Hematopoietic multipotent progenitor cell treated with erythropoietin and hydrocortisone succinate and interleukin-3 and kit ligand, for 15 days (in vitro differentiated cells): ENCODE results near the gene TBC1D9B.

Source experiments
- DNase-seq: peaks from one replicate; pipeline ENCODE4 v3.0.0-alpha.2; 2015; ENCODE audit warnings: low spot score

TBC1D9B gene

DNA sequence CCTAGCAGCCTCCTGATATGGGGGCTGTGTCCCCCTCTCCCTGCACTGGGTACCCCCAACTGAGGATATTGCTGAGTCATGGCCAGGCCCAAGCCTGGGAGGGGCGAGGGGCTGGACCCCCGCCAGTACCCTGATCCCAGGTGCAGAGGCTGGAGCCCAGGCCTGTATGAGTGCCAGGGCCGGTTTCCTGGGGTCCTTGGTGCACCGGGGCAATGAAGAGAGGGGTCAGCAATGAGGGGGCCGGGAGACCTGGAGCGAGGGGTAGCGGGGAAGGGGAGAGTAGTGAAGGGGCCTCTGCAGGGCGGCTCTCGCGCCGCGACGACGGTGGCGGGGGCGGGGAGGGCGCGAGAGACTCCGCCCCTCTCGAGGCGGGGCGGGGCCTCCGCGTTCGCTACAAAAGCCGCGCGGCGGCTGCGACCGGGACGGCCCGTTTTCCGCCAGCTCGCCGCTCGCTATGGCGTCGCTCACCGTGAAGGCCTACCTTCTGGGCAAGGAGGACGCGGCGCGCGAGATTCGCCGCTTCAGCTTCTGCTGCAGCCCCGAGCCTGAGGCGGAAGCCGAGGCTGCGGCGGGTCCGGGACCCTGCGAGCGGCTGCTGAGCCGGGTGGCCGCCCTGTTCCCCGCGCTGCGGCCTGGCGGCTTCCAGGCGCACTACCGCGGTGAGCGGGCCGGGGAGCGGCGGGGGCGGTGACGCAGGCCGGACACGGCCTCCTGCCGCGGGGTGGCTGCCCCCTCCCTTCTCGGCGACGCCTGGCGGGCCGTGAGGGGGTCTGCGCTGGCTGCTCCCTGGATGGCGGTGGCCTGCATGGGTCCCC lies 87.0 kb downstream of the TBC1D9B start, which contains the start of gene SQSTM1:
Gene SQSTM1, plus strand, starts transcription at position 423 of the 815 bp plus-strand sequence. Its CDS starts 32 bp downstream, at position 455.
- DNase-seq = peak; percentile 85

DNA sequence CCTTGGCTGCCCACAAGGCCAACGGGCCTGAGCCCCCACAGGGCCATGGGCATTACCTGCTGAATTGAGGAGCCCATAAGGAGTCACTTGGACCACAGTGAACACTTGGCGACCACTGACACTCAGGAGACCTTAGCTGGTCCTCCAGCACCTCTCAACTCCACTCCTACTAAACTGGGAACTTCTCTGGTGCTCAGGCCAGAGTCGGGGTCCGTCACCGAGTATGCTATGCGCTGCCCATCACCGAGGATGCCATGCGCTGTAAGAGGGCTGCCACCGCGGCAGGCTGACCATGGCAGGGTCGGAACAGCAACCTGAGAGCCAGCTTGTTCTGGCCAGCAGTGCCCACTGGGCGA lies 87.6 kb downstream of the TBC1D9B start:
- DNase-seq = no peak

DNA sequence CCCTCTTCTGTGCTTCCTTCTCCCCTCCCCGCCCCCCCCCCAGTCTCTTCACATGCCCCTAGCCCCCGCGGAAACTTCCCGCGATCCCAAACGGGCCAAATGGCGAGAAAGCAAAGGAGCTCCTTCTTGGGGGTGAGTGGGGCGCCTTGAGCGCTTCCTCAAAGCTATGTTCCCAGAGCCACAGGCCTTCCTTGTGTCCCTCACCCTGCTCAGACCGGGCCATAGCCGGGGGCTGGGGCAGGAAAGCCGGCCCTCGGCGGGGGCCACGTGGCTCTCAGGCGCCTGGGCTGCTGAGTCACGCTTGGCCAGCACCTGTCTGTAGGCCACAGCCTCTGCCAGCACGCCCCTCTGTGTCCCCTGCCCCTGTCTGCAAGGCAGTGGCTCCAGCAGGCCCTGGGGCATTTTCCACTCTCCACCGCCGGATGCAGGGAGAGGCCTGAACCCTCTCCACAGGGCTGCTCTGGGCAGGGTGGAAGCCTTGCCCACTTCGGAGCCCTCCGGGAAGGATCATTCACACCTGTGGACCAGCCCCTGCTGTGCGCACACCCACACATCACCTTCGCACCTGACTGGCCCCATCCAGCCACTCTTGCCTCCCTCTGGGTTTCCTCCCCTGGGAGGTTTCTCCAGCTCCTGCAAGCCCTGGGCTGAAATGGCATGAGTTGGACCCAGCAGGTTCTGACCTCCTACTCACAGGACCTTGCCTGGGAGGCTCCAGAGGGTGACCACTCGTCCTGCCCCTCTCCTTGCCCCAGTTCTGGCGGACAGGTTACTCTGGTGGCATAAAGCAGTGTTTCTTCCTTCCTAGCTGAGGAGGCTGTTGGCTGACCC lies 88.2 kb downstream of the TBC1D9B start:
- peak; percentile 10 for DNase-seq

DNA sequence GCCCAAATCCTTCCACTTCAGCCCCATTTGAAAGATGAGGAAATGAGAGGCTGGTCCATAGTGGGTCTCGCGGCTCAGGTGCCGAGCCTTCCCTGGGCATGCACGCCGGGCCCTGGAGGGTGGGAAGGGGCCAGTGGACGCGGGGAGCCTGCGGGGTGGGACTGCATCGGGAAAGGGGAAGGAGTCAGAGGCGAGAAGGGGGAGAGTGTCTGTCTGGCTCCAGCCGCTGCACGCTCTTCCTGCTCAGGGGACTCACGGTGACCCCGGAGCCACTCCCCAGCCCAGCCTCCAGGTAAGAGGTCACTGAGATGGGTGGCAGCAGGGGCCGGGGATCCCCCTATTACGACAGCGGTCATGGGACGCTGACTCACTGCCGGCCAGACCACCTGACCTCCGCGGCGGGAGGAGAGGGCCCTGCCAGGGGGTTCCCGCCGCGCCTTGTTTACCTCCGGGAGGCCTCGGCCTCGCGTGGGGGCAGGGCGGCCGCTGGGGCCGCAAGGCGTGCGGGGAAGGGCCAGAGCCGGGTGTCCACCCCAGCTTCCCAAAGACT lies 88.9 kb downstream of the TBC1D9B start:
- peak; percentile 40 for DNase-seq

DNA sequence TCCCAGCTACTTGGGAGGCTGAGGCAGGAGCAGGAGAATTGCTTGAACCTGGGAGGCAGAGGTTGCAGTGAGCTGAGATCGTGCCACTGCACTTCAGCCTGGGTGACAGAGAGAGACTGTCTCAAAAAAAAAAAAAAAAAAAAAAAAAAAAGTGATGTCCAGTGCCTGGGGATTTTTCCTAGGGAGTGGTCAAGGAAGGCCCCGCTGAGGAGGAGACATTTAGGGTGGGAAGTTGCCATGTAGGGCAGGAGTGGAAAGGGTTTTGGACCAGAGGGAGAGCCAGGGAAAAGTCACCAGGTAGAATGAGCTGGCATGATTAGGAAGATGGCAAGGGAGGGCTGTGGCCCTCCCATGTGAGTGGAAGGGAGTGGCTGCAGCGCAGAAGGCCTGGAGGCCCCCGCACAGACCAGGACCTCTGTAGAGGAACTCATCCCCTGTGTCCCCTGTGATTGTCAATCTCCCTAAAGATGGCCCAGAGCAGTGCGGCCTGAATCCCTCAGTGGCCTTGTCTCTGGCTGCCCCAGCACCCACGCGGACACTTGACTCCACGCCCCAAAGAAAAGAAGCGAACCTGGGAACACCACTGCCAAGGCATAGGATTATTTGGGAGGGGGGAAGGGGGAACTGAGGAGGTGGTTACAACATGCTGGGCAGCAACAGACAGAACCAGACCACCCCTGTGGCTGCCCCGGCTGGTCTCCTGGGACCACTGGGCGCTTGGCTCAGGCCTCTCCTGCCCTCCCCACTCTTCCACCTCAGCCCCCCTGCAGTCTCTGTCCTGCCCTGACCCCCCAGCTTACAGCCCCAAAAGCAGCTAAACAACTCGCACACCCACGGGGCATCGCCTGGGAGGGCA lies 89.6 kb downstream of the TBC1D9B start:
- DNase-seq = no peak

DNA sequence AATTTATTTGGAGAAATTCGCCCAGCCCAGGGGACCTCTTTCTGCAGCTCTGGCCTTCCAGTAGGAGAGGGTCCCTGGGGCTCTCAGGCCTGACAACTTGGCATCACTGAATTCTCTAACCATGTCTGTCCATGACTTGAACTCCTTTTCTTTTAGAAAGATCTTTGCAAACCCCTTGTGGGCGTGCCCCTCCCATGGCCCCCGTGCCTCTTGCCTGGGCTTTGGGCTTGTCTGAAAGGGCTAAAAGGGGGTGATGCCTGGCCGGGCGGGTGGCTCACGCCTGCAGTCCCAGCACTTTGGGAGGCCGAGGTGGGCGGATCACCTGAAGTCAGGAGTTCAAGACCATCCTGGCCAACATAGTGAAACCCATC lies 90.2 kb downstream of the TBC1D9B start:
- no peak for DNase-seq

DNA sequence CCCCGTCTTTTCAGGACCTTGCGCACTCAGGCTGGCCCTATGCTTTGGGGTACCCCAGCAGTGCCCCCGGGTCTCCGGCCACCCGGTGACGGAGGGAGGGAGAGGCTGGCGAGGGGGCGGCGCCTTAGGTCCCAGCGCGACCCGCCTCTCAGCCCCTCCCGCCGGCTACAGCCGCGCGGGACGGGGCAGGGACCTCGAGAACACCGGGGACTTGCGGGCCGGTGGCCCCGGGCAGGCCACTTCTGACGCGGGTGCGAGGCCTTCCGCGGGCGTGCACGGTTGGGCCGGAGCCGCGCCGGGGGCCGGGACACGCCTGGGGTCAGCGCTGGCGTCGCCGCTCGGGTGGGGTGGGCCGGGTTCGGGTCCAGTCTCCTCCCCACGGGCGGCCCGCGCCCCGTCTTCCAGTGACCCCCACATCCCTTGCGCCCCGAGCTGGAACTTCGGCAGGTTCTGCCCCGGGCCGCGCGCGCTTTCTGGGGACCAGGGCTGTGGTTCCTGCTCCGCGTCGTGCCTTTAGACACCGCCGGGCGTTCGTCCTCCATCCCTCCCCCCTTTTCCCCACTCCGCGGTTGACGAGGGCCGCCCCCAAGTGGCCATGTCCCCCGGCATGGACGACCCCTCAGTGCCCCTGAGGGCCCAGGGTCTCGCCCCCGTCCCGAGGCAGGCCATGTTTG lies 90.8 kb downstream of the TBC1D9B start:
- no peak for DNase-seq

DNA sequence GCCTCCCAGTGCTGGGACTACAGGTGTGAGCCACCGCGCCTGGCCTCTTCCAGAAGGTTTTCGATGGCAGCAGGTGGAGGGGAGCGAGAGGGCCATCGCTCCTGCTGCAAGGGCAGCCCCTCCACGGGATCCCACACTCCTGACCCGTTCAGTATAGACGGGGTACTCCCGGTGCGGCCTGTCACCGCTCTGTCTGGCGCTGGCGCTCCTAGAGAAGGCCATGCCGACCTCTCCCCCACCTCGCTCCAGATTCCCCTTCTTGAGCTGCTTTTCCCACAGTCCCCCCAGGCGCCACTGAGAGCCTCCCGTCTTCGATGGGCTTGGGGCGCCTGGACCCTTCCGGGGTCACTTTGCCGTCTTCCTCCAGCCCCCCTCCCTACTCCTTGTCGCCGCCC lies 91.3 kb downstream of the TBC1D9B start:
- no peak for DNase-seq

DNA sequence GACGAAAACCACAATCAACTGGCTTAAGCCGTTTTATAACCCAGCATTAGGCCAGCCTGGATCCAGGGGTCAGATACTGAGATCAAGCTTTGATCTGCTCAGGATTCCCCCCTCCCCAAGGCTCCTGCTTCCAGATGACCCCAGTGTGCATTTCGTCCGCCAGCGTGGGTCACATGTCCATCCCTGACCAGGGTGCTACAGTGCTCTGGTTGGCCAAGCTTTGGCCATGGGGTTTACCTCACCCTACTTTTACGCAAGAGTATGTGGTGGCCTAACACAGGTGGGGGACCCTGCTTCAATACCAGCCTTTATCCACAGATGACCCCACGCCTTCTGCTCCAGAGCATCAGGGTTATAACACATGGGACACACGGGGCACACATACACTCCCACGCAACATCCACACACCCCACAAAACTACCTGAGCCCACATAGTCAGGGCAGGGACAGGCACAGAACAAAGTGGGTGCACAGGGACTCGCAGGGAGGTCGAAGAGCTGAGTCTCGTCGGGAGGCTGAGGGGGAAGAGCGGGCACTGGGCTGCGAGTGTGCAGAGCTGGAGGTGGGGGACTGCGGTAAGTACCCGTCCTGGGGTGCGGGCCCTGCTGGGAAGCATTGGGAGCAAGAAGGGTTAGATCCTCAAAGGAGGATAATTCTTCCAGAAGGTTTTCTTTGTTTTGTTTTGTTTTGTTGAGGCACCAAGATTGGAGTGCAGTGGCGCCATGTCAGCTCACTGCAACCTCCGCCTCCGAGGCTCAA lies 92.0 kb downstream of the TBC1D9B start:
- no peak for DNase-seq

DNA sequence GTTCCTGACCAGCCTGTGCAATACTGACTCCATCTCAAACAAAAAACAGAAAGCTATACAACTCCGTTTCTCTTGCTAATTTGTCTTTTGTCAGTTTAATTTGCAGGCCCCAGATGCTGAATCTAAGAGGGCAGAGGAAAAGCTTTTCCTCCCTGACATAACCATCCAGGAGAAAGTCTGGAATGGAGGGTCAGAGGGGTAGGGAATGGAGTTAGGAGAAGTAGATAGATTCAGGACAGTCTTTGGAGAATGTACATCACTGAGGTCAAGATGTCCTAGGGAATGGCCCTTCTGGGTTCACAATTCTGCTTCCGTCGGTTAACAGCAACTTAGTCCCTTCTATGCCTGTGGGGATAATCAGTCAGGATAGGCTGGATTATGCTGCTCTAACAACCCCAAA lies 93.6 kb downstream of the TBC1D9B start:
- DNase-seq = no peak

DNA sequence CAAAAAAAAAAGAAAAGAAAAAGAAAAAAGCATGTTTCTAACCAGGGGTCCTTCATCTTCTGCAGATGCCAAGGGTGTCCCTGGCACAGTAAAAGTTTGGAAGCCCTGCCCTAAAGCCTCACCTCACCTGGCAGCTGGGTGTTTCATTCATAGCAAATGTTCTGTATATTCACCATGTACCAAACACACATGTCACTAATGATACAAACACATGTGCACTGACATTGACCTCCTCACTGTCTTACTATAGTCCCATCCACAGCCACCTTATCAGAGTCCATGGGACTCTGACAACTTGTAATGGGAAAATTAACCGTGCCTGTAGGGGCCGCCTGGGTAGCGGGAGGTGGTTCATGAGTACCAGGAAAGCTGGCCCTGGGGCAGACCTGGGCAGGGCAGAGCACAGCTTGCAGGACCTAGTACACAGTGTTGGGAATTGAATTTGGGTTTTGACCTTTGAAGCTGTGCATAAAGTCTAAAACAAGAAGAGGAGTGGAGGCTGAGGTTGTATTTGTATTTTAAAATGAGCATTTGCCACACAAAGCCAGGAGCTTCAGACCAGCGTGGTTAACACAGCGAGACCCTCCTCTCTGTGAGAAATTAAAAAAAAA lies 94.6 kb downstream of the TBC1D9B start:
- DNase-seq = no peak

DNA sequence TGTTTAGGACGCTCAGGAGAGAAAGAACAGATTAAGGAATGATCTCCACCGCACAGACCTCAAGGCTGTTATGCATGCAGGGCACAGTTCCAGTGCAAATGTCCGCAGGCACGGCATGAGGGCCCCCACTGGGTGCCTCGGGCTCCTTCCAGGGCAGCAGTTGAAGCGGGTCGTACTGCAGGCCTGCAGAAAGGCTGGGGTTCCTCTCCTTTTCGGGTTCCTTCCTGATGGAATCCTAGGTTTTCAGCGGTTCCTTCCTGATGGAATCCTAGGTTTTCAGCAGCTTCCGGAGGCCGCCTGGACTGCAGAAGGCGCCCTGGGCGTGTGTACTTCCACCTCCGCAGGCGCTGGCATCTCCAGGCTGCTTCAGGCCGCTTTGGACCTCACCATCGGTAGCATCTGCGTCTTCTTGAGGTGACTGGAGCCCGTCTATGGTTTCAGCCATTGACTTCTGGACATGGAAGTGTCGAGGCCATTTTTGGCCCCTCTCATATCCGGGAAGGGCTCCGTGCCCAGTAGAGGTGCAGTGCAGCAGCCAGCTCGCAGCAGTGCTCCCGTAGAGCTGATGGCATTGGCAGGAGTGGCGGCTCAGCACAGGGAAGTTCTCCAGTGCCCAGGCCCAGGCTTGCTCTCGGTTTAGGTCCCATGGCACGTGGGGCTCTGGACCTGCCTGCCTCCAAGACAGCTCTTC lies 95.4 kb downstream of the TBC1D9B start:
- no peak for DNase-seq
